Hepatocyte (in vitro differentiated cells): ENCODE data around the gene LRRC71.

ENCODE experiments used
- EZH2 ChIP-seq: fragments of 200-600 bp; sonication (generic); IDR thresholded peaks from 2 replicates; pipeline ENCODE4 v1.6.1; 2016; ENCODE audit warnings: antibody characterized with exemption, mild to moderate bottlenecking, borderline replicate concordance
- TF ChIP-seq, protein P1 (sequence below): fragments of 200-600 bp; sonication (generic); IDR thresholded peaks from 2 replicates; pipeline ENCODE4 v1.5.1; 2016; ENCODE audit warnings: antibody characterized with exemption, mild to moderate bottlenecking; ENCODE audit not compliant: poor library complexity

DNA sequence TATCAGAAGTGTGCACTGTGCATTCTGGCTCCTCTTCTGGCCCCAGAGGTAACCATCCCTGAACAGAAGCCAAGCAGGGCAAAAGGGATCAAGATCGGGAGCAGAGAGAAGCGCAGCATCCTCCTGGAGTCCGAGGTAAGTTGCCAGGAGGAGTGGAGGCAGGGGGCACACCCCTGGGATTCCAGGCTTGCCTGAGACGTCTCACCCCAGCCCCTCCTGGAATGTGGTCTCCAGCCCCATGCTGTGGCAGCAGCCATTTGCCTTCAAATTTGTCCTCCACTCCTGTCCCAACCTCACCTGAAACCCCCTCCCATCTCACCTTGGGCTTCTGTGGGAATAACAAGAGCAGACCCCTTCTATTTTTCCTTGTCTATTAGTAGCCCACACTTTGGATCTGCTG lies 10.1 kb downstream of the LRRC71 start:
- TF ChIP-seq, protein P1, sequence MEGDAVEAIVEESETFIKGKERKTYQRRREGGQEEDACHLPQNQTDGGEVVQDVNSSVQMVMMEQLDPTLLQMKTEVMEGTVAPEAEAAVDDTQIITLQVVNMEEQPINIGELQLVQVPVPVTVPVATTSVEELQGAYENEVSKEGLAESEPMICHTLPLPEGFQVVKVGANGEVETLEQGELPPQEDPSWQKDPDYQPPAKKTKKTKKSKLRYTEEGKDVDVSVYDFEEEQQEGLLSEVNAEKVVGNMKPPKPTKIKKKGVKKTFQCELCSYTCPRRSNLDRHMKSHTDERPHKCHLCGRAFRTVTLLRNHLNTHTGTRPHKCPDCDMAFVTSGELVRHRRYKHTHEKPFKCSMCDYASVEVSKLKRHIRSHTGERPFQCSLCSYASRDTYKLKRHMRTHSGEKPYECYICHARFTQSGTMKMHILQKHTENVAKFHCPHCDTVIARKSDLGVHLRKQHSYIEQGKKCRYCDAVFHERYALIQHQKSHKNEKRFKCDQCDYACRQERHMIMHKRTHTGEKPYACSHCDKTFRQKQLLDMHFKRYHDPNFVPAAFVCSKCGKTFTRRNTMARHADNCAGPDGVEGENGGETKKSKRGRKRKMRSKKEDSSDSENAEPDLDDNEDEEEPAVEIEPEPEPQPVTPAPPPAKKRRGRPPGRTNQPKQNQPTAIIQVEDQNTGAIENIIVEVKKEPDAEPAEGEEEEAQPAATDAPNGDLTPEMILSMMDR, result no peak
- TF ChIP-seq EZH2, result no peak
